GM18499 (cell line): ENCODE data around the gene CLEC18A.
"Not testable (repeated sequence)": the region's sequence is repeated elsewhere in the genome, so short reads cannot be mapped to it uniquely, and the experiment has no call there.

Experiments
- ATAC-seq: cut with Tn5 transposase; IDR thresholded peaks from one replicate; pipeline ENCODE4 v1.9.1; 2021; ENCODE audit warnings: moderate number of reproducible peaks; ENCODE audit not compliant: insufficient read depth, unreplicated experiment

Gene CLEC18A

DNA sequence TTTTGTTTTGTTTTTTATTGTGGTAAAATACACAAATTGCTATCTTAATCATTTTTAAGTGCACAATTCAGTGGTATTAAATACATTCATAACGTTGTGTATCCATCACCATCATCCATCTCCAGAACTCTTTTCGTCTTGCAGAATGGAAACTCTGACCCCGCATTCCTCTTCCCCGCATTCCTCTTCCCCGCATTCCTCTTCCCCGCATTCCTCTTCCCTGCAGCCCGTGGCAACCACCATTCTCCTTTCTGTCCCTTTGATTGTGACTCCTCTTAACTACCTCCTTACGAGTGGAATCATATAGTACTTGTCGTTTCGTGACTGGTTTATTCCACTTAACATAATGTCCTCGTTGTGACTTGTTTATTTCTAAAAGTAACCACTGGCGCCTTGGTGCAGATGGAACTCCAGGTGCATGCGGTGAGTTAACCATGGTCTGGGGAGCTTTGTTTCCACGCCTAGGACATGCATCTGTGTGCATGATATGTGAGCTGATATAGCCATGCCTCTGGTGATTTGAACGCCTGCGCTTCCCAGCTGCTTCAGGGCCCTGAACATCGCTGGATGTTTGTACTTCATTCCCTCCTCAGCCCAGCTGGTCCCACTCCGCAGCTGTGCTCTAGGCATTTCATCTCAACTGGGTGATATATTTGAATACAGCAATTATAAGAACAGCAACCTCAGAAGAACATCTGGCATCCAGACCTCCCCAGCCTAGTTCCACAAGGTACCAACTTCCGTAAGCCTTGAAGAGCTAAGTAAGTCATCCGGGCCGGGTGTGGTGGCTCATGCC lies 7.7 kb upstream of the CLEC18A start:
- not testable (repeated sequence) for ATAC-seq

- not testable (repeated sequence) for ATAC-seq
Measured at GRCh38 chr16:69950411-69950810, 723 bp upstream of the CLEC18A start.

GRCh38 chr16:69951672-69952031 lies 518 bp downstream of the CLEC18A start:
- ATAC-seq, result not testable (repeated sequence)

GRCh38 chr16:69952116-69952515 lies 982 bp downstream of the CLEC18A start:
- not testable (repeated sequence) for ATAC-seq

- not testable (repeated sequence) for ATAC-seq
Measured at GRCh38 chr16:69952572-69953355, 1.6 kb downstream of the CLEC18A start.

- not testable (repeated sequence) for ATAC-seq
Measured at GRCh38 chr16:69954241-69954640, 3.1 kb downstream of the CLEC18A start.

DNA sequence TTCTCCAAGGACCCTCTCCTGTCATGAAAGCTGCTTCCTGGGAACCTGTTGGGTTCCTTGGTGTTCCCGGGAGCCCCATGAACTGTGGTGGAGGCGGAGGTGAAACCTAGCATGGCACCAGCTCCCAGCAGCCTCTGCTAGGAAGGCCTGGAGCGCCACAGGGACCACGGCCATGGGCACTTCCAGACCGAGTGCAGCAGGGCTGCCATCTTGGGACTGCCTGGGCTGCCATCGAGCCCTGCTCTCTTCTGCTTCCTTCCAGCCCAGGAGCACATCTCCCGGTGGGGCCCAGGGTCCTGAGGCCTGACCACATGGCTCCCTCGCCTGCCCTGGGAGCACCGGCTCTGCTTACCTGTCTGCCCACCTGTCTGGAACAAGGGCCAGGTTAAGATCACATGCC lies 12.2 kb downstream of the CLEC18A start:
- ATAC-seq, result not testable (repeated sequence)

DNA sequence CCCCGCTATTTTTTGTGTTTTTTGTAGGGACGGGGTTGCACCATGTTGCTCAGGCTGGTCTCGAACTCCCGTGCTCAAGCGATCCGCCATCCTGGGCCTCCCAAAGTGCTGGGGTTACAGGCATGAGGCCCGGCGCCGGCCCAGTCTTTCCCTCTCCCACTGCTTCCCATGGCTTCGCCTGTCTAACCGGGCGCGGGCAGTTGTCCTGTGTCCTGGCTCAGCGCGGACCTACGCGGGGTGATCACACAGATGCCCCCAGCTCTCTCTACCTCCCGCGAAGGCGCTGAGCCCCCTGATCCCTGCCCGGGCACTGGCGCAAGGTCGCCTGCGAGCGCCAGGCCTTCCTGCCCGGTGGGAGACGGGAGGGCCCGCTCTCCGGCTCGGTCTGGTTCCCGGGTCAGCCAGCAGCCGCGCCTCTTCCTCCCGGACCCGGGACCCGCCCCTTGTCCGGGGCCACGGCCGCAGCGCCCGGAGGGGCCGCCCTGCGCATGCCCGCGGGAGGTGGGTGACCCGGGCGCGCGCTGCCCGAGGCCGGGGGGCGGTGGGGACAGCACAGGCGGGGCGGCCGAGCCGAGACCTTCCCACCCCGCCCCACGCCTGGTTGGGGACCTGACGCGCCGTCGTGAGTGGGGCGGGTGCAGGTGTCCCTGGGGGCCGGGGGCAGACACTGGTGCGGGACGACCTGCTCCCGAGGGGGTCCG lies 14.0 kb downstream of the CLEC18A start:
- not testable (repeated sequence) for ATAC-seq

DNA sequence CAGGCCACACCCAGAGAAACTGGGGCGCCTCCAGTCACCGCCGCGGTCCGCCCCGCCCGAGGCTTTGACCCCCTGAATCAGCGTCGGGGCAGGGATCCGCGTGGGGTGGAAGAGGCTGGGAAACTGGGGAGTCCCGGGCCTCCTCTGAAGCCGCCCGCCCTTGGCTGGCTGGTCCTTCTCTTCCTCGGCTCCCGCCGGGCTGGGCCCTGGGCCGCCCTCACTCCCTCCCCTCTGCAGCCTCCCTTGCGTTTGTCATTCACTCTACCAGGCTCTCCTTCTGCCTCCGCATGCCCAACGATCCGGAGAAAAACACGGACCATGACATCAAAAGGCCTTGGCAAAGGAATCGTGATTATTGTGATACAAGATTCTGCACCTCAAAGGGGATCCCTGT lies 14.5 kb downstream of the CLEC18A start:
- ATAC-seq, result not testable (repeated sequence)

GRCh38 chr16:69967688-69968087 lies 16.6 kb downstream of the CLEC18A start:
- ATAC-seq, result not testable (repeated sequence)

GRCh38 chr16:69968125-69968524 lies 17.0 kb downstream of the CLEC18A start:
- ATAC-seq, result not testable (repeated sequence)

GRCh38 chr16:69969657-69970056 lies 18.5 kb downstream of the CLEC18A start:
- ATAC-seq, result not testable (repeated sequence)

GRCh38 chr16:69972120-69972519 lies 21.0 kb downstream of the CLEC18A start:
- not testable (repeated sequence) for ATAC-seq

DNA sequence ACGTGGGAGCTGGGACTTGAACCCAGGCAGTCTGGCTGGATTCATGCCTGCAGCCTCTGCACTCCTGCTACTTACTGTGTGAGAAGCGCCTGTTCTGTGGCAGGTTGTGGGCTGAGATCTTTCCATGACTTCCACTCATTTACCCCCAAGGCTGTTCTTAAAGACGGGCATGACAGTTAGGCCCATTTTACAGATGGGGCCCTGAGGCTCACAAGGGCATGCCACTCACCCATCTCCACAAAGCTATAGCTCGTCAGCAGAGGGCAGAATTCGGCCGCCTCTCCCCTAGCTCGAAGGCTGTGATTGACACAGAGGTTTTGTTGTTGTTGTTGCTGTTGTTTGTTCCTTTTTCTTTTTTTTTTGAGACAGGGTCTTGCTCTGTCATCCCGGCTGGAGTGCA lies 21.8 kb downstream of the CLEC18A start:
- ATAC-seq, result not testable (repeated sequence)

- ATAC-seq, result not testable (repeated sequence)
Measured at GRCh38 chr16:69985196-69985595, 34.1 kb downstream of the CLEC18A start.

DNA sequence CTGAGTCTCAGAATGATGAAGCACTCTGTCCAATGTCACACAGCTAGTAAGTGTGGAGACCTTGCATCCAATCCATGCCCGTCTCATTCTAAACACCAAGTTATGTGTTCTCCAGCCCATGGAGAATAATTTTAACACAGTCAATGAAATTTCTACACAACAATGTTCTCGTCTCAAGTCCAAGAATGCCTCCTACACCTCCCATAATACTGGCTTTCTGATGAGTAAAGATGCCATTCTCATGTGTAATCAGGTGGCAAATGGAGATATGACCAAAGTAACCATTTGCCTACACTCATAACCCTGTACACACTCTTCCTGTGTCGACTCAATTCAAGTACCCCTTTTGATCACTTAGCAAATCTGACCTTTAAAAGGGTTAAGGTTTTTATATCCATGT lies 46.8 kb downstream of the CLEC18A start:
- not testable (repeated sequence) for ATAC-seq

DNA sequence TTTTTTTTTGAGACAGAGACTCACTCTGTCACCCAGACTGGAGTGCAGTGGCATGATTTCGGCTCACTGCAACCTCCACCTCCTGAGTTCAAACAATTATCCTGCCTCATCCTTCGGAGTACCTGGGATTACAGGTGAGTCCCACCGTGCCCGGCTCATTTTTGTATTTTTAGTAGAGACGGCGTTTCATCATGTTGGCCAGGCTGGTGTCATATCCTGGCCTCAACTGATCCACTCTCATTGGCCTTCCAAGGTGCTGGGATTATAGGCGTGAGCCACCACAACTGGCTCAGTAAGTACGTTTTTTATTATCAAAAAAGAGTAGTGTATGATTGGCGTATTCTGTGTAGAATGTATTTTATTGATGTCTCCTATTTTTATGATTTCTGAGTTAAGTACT lies 48.7 kb downstream of the CLEC18A start:
- not testable (repeated sequence) for ATAC-seq

DNA sequence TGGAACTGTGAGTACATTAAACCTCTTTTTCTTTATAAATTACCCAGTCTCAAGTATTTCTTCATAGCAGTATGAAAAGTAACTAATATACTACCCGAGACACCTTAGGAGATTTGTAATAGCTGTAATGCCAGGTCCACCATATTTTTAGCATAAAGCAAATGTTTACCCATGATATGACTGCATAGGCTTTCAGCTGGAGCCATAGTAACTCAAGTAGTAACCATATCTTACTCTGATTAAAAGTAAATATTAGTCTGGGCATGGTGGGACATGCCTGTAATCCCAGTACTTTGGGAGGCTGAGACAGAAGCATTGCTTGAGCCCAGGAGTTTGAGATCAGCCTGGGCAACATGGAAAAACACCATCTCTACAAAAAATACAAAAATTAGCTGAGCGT lies 52.4 kb downstream of the CLEC18A start:
- not testable (repeated sequence) for ATAC-seq

- not testable (repeated sequence) for ATAC-seq
Measured at GRCh38 chr16:70008604-70009003, 57.5 kb downstream of the CLEC18A start.

- not testable (repeated sequence) for ATAC-seq
Measured at GRCh38 chr16:70010615-70011014, 59.5 kb downstream of the CLEC18A start.

DNA sequence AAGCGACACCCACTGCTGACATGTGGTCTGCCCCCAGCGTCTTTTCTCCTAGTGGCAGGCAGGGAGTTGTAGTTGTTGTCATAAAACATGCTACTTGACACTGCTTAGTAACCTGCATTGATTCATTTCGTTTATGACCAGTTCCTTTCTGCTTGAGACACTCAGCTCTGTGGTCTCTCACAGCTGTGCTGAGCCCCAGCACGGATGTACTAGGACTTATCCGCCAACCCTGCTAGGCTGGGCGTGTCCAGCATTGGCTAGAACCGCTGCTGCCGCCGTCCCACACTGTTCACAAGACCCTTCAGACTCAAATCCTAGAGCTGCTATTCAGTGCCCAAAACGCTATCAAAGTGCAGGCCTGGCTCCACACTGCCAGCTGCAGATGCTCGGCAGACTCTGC lies 60.0 kb downstream of the CLEC18A start:
- not testable (repeated sequence) for ATAC-seq
